ENCODE results near the gene UCHL3. TPM values are rescaled to one million over a fixed set of nuclear protein-coding genes. Genes with fewer than 3 reads are reported as not detected.
A peak's percentile ranks its signal among the peaks of the same experiment; 100 is the strongest.

The UCHL3 gene
- total and polyA plus RNA-seq, 10 of the 15 experiments (the other 5 are each of a cell fraction or from before 2014, with no cell fraction given), result 52.5 to 179 (median 104) TPM

DNA sequence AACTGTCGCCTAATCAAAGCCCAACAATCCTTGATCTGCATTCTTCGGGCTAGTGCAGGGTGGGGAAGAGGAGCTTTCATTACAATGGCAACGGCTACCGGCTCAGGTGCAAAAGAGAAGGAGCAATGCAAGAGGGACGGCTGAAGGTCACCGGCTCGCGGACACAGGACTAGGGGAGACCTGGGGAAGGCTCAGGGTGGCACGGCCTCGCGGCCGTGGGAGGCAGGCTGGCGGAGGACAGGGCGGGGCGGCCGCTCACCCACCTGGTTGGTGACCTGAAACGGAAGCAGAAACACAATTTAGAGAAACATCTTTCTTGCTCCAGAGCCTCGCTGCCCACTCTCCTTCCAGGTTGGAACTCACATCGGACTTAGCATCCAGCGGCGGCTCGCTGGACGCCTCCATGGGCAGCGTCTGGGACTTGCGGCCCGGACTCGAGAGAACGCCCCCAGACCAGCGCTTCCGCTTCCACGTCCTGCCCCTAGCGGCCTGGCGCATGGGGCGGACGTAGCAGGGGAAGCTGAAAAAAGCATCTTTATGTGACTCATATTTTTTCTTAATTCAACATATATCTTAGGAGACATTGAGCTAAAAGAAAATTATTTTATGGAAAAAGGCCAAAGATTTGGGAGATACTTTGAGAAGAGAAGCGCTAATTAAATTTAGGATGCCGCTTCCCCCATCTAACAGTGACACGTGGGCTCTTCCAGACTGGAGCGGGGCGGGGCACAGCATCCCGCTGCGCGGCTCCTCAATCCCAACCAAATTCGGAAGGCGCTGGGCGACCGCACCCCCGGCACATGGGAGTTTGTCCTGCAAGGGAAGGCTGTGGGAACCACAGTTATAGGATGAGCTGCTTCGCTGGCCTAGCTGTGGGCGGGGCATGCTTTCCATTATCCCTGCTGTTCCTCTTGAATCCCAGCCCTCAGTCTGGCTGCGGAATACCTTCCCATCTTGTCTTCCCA is 11.9 kb upstream of the UCHL3 start, which contains the start of gene COMMD6:
COMMD6 (minus strand) TSS at position 441 of the 965 bp plus-strand sequence; CDS start at position 405, 36 bp downstream.
- H2AFZ ChIP-seq (ENCODE audit: control insufficient read depth, low read depth, low read length), result peak within 1 kb of the TSS; percentile 89
- peaks cover 0 to 7% of the 10 kb centered on the region in 2 experiments; a peak in 3 of 4 replicates for H3K36me3 ChIP-seq (ENCODE audit: control insufficient read depth in 2 of 2, insufficient read depth in 2 of 2, low read length in 1 of 2)
- intact Hi-C loops (cut with micrococcal nuclease; ENCODE audit: unreplicated experiment) (loop anchor here (2.0 kb wide), 1 partner anchor 59 kb away; no protein-coding TSS in a partner anchor), in situ Hi-C loops (cut with MboI) (no loop called here)
- no peak for FAIRE-seq
- WGBS (ENCODE audit: insufficient coverage, insufficient replicate concordance, low lambda C conversion rate, missing lambda C conversion rate), result 2% methylated on average over 51 of the region's 51 CpGs
- H3K9ac ChIP-seq (ENCODE audit: control insufficient read depth, insufficient read depth, low read length), result peak within 1 kb of the TSS; percentile 77
- BruUV-seq (replicated peaks), result TSS peak; percentile 82
- H3K27ac ChIP-seq (ENCODE audit: control insufficient read depth, insufficient read depth), result peak within 1 kb of the TSS; percentile 28
- peaks cover 16% of the 10 kb centered on the region for H3K79me2 ChIP-seq (ENCODE audit: control insufficient read depth, insufficient read depth, low read length)
- SMC1A ChIA-PET (ENCODE audit: uncharacterized antibody, unreplicated experiment), result interaction anchor here (0.6 to 2.3 kb wide), 9 partner anchors 12 to 162 kb away, joined by 3 to 6 read pairs (median 3); no protein-coding TSS in a partner anchor
- peaks cover 5% of the 10 kb centered on the region; the same call in 1 of the 2 replicates for H3K4me1 ChIP-seq (ENCODE audit: control insufficient read depth, insufficient read depth, low read length)
- peak within 1 kb of the TSS; percentile 96 for H3K4me3 ChIP-seq
- CTCF ChIA-PET, result interaction anchor here (0.6 to 2.2 kb wide), 7 partner anchors 8 to 171 kb away, joined by 4 to 6 read pairs (median 4); partner anchors contain the start of genes TBC1D4 and UCHL3
- POLR2A ChIA-PET, result interaction anchor here (0.5 to 1.2 kb wide), 4 partner anchors 11 to 54 kb away, joined by 3 to 7 read pairs (median 3); no protein-coding TSS in a partner anchor
- RAD21 ChIA-PET (ENCODE audit: unreplicated experiment), result interaction anchor here (1.0 to 1.9 kb wide), 4 partner anchors 13 to 167 kb away, joined by 3 to 5 read pairs (median 3); no protein-coding TSS in a partner anchor
- ATAC-seq, result peak; percentile 97
- peak; percentile 42 for DNase-seq (ENCODE audit: low read depth, low spot score)
- H3K4me2 ChIP-seq (ENCODE audit: control insufficient read depth, insufficient read depth), result peak within 1 kb of the TSS; percentile 83
- peaks cover 3% of the 10 kb centered on the region; the same call in 1 of the 2 replicates for H4K20me1 ChIP-seq (ENCODE audit: control insufficient read depth, insufficient read depth)
- no peaks in the 10 kb centered on the region for H3K27me3 ChIP-seq (replicated peaks in 1 of 2; ENCODE audit: control insufficient read depth in 2 of 2, insufficient read depth in 2 of 2, low read length in 1 of 2)
- H3K9me3 ChIP-seq (replicated peaks; ENCODE audit: control insufficient read depth, insufficient read depth, low read length), result no peaks in the 10 kb centered on the region; the same call in 2 of the 3 replicates
- TF ChIP-seq BMI1 (IDR thresholded peaks at IDR 0.05; ENCODE audit: borderline replicate concordance) (no peak), BCL11A (IDR thresholded peaks at IDR 0.05; ENCODE audit: low read depth, low read length) (no peak), YY1 (IDR thresholded peaks at IDR 0.05; ENCODE audit: low read depth, low read length) (peak; percentile 88), ZNF217 (IDR thresholded peaks at IDR 0.05) (no peak), RB1 (IDR thresholded peaks at IDR 0.05; ENCODE audit: borderline replicate concordance) (0 out of 2 replicates have a peak, but pooled peaks have one; percentile 49), TCF7 (IDR thresholded peaks at IDR 0.05; ENCODE audit: borderline replicate concordance) (no peak), MTA3 (IDR thresholded peaks at IDR 0.05; ENCODE audit: borderline replicate concordance, low read length) (no peak), NFYA (IDR thresholded peaks at IDR 0.05; ENCODE audit: borderline replicate concordance, low read depth, low read length) (no peak), CEBPB (IDR thresholded peaks at IDR 0.05; ENCODE audit: borderline replicate concordance in 1 of 2, low read depth in 2 of 2, low read length in 2 of 2) (no peak)
- TF ChIP-seq, protein P1, sequence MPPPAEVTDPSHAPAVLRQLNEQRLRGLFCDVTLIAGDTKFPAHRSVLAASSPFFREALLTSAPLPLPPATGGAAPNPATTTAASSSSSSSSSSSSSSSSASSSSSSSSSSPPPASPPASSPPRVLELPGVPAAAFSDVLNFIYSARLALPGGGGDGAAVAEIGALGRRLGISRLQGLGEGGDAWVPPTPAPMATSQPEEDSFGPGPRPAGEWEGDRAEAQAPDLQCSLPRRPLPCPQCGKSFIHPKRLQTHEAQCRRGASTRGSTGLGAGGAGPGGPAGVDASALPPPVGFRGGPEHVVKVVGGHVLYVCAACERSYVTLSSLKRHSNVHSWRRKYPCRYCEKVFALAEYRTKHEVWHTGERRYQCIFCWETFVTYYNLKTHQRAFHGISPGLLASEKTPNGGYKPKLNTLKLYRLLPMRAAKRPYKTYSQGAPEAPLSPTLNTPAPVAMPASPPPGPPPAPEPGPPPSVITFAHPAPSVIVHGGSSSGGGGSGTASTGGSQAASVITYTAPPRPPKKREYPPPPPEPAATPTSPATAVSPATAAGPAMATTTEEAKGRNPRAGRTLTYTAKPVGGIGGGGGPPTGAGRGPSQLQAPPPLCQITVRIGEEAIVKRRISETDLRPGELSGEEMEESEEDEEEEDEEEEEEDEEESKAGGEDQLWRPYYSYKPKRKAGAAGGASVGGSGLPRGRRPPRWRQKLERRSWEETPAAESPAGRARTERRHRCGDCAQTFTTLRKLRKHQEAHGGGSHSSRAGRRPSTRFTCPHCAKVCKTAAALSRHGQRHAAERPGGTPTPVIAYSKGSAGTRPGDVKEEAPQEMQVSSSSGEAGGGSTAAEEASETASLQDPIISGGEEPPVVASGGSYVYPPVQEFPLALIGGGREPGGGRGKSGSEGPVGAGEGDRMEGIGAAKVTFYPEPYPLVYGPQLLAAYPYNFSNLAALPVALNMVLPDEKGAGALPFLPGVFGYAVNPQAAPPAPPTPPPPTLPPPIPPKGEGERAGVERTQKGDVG (CRISPR knock-in tag; IDR thresholded peaks at IDR 0.05), result no peak
- TF ChIP-seq, protein P2, sequence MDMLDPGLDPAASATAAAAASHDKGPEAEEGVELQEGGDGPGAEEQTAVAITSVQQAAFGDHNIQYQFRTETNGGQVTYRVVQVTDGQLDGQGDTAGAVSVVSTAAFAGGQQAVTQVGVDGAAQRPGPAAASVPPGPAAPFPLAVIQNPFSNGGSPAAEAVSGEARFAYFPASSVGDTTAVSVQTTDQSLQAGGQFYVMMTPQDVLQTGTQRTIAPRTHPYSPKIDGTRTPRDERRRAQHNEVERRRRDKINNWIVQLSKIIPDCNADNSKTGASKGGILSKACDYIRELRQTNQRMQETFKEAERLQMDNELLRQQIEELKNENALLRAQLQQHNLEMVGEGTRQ (IDR thresholded peaks at IDR 0.05; ENCODE audit: borderline replicate concordance, low read depth, low read length), result no peak
- TF ChIP-seq, protein P3, sequence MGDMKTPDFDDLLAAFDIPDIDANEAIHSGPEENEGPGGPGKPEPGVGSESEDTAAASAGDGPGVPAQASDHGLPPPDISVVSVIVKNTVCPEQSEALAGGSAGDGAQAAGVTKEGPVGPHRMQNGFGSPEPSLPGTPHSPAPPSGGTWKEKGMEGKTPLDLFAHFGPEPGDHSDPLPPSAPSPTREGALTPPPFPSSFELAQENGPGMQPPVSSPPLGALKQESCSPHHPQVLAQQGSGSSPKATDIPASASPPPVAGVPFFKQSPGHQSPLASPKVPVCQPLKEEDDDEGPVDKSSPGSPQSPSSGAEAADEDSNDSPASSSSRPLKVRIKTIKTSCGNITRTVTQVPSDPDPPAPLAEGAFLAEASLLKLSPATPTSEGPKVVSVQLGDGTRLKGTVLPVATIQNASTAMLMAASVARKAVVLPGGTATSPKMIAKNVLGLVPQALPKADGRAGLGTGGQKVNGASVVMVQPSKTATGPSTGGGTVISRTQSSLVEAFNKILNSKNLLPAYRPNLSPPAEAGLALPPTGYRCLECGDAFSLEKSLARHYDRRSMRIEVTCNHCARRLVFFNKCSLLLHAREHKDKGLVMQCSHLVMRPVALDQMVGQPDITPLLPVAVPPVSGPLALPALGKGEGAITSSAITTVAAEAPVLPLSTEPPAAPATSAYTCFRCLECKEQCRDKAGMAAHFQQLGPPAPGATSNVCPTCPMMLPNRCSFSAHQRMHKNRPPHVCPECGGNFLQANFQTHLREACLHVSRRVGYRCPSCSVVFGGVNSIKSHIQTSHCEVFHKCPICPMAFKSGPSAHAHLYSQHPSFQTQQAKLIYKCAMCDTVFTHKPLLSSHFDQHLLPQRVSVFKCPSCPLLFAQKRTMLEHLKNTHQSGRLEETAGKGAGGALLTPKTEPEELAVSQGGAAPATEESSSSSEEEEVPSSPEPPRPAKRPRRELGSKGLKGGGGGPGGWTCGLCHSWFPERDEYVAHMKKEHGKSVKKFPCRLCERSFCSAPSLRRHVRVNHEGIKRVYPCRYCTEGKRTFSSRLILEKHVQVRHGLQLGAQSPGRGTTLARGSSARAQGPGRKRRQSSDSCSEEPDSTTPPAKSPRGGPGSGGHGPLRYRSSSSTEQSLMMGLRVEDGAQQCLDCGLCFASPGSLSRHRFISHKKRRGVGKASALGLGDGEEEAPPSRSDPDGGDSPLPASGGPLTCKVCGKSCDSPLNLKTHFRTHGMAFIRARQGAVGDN (IDR thresholded peaks at IDR 0.05), result 0 out of 2 replicates have a peak, but pooled peaks have one; percentile 22
